GM12878 (cell line): ENCODE data around the gene LRRFIP2. TPM values are rescaled to one million over a fixed set of nuclear protein-coding genes. Genes with fewer than 3 reads are reported as not detected.

Source experiments
- ATAC-seq: fragments of 200-7000 bp; cut with Tn5 transposase; 3 replicates; pipeline ENCODE4 v1.9.1; 2020; ENCODE audit warnings: mild to moderate bottlenecking, moderate library complexity
- BruUV-seq: library from RNA; stranded (reverse); fragments of 400-500 nt; replicated peaks from 2 replicates; lab custom pipeline; 2021; lab: Mats Ljungman, UMichigan
- CTCF ChIA-PET: fragments of 300-600 bp; sonication (Branson Sonifier 250); formaldehyde crosslinking; extraction: SDS; loops from one replicate; lab custom pipeline; 2021; ENCODE audit warnings: inconsistent platforms; lab: Yijun Ruan, JAX
- POLR2A ChIA-PET: fragments of 350-600 bp; formaldehyde crosslinking; extraction: SDS; loops from one replicate; lab custom pipeline; 2021; ENCODE audit warnings: inconsistent platforms; lab: Charles Lee
- RAD21 ChIA-PET: fragments of 300-600 bp; sonication (Branson Sonifier 250); formaldehyde crosslinking; loops from one replicate; lab custom pipeline; 2023; ENCODE audit warnings: antibody characterized with exemption; ENCODE audit not compliant: unreplicated experiment; lab: Charles Lee
- SMC1A ChIA-PET: fragments of 300-600 bp; sonication (Branson Sonifier 250); formaldehyde crosslinking; loops from one replicate; lab custom pipeline; 2023; ENCODE audit not compliant: unreplicated experiment, uncharacterized antibody; lab: Charles Lee
- DNase-seq: peaks from one replicate; pipeline ENCODE4 v3.0.0-alpha.2; 2011; ENCODE audit warnings: low read depth, low spot score
- FAIRE-seq: peaks from 3 replicates; lab custom pipeline; 2011; peaks lifted over from hg19 to GRCh38; lab: Jason Lieb, UNC
- H2AFZ ChIP-seq: 2 replicates; pipeline ENCODE4 v1.6.0; 2011; ENCODE audit warnings: low read depth, low read length, control low read depth; ENCODE audit not compliant: control insufficient read depth
- H3K27ac ChIP-seq: 2 replicates; pipeline ENCODE4 v1.5.1; 2011; ENCODE audit warnings: control low read depth; ENCODE audit not compliant: control insufficient read depth, insufficient read depth
- H3K27me3 ChIP-seq, 2 experiments: replicated peaks in 1 of 2; 2 replicates each; pipeline versions ENCODE4 v1.6.0 to v1.6.1; 2011; ENCODE audit warnings: low read length in 1 of 2; ENCODE audit not compliant: control insufficient read depth in 2 of 2, insufficient read depth in 2 of 2
- H3K36me3 ChIP-seq, 2 experiments: 2 replicates each; pipeline ENCODE4 v1.5.1; 2011; ENCODE audit warnings: low read length in 1 of 2; ENCODE audit not compliant: control insufficient read depth in 2 of 2, insufficient read depth in 2 of 2
- H3K4me1 ChIP-seq: 2 replicates; pipeline ENCODE4 v1.6.1; 2011; ENCODE audit warnings: mild to moderate bottlenecking, low read length, moderate library complexity, mixed read lengths; ENCODE audit not compliant: control insufficient read depth, insufficient read depth
- H3K4me2 ChIP-seq: 2 replicates; pipeline ENCODE4 v1.6.0; 2011; ENCODE audit warnings: control low read depth; ENCODE audit not compliant: control insufficient read depth, insufficient read depth
- H3K4me3 ChIP-seq: fragments of 200-600 bp; sonication (generic); 2 replicates; pipeline ENCODE4 v1.5.1; 2016
- H3K79me2 ChIP-seq: 2 replicates; pipeline ENCODE4 v1.6.0; 2011; ENCODE audit warnings: low read length; ENCODE audit not compliant: control insufficient read depth, insufficient read depth
- H3K9ac ChIP-seq: 2 replicates; pipeline ENCODE4 v1.8.0; 2011; ENCODE audit warnings: low read length, control low read depth, mixed read lengths; ENCODE audit not compliant: control insufficient read depth, insufficient read depth
- H3K9me3 ChIP-seq: replicated peaks from 3 replicates; pipeline ENCODE4 v1.5.1; 2011; ENCODE audit warnings: mild to moderate bottlenecking, low read length; ENCODE audit not compliant: control insufficient read depth, insufficient read depth
- H4K20me1 ChIP-seq: 2 replicates; pipeline ENCODE4 v1.6.0; 2011; ENCODE audit not compliant: control insufficient read depth, insufficient read depth
- BHLHE40 ChIP-seq, 2 experiments: fragments of 450-650 bp in 1 of 2; IDR thresholded peaks; 2 replicates each; pipeline ENCODE4 v1.6.1; 2011 to 2017; ENCODE audit warnings: low read depth in 2 of 2, borderline replicate concordance in 1 of 2, improper control_type of control experiment in 1 of 2, low read length in 1 of 2, mild to moderate bottlenecking in 1 of 2
- CREM ChIP-seq: IDR thresholded peaks from 2 replicates; pipeline ENCODE4 v1.6.1; 2014; ENCODE audit warnings: antibody characterized with exemption, low read depth
- CUX1 ChIP-seq: IDR thresholded peaks from 2 replicates; pipeline ENCODE4 v1.6.1; 2012; ENCODE audit warnings: improper control_type of control experiment, low read depth, low read length; ENCODE audit not compliant: insufficient replicate concordance
- ETV6 ChIP-seq, 2 experiments: fragments of 450-650 bp in 1 of 2; IDR thresholded peaks in 1 of 2; conservative IDR thresholded peaks in 1 of 2; 2 replicates each; pipeline ENCODE4 v1.6.1; 2014; ENCODE audit warnings: antibody characterized with exemption in 1 of 2, borderline replicate concordance in 1 of 2, low read depth in 1 of 2, mild to moderate bottlenecking in 1 of 2, moderate library complexity in 1 of 2
- GATAD2B ChIP-seq: fragments of 450-650 bp; conservative IDR thresholded peaks from 2 replicates; pipeline ENCODE4 v1.6.1; 2017; ENCODE audit warnings: low read depth, mild to moderate bottlenecking, moderate library complexity
- HDAC2 ChIP-seq: fragments of 200-600 bp; sonication (generic); IDR thresholded peaks from 2 replicates; pipeline ENCODE4 v1.6.1; 2017
- HDGF ChIP-seq: fragments of 450-650 bp; IDR thresholded peaks from 2 replicates; pipeline ENCODE4 v1.6.1; 2016; ENCODE audit warnings: antibody characterized with exemption
- IRF4 ChIP-seq: IDR thresholded peaks from 2 replicates; pipeline ENCODE4 v1.6.1; 2011; ENCODE audit warnings: low read depth, low read length
- MYC ChIP-seq: IDR thresholded peaks from 2 replicates; pipeline ENCODE4 v1.6.1; 2011; ENCODE audit warnings: mild to moderate bottlenecking, low read length, moderate library complexity, inconsistent platforms; ENCODE audit not compliant: insufficient read depth, insufficient replicate concordance, insufficient read length, severe bottlenecking
- REST ChIP-seq: IDR thresholded peaks from 2 replicates; pipeline ENCODE4 v1.6.1; 2012; ENCODE audit warnings: mild to moderate bottlenecking, low read depth, low read length
- STAT3 ChIP-seq: IDR thresholded peaks from 2 replicates; pipeline ENCODE4 v1.6.1; 2011; ENCODE audit warnings: low read depth, low read length, improper control_type of control experiment
- SUZ12 ChIP-seq: fragments of 200-600 bp; sonication (generic); IDR thresholded peaks from one replicate; pipeline ENCODE4 v1.6.1; 2018; ENCODE audit warnings: antibody characterized with exemption, mild to moderate bottlenecking; ENCODE audit not compliant: unreplicated experiment
- ZNF24 ChIP-seq: fragments of 450-650 bp; IDR thresholded peaks from 2 replicates; pipeline ENCODE4 v1.6.1; 2017; ENCODE audit warnings: antibody characterized with exemption, mild to moderate bottlenecking
- ZZZ3 ChIP-seq: IDR thresholded peaks from 2 replicates; pipeline ENCODE4 v1.6.1; 2011; ENCODE audit warnings: low read depth; ENCODE audit not compliant: control insufficient read depth, insufficient read length
- WGBS: methylation state at CpG from one replicate; pipeline ENCODE4 v1.1.6; 2016; ENCODE audit warnings: low lambda C conversion rate; ENCODE audit not compliant: insufficient replicate concordance, insufficient coverage; ENCODE audit errors: missing lambda C conversion rate; 5-methylcytosine and 5-hydroxymethylcytosine counted together
- in situ Hi-C: fragments of 300-500 bp; cut with MboI; formaldehyde crosslinking; loops from 9 replicates; pipeline ENCODE4 v1.14.3; 2018; ENCODE audit warnings: mixed read lengths
- intact Hi-C: fragments of 100-400 bp; cut with micrococcal nuclease; formaldehyde crosslinking; loops from one replicate; pipeline ENCODE4 v1.14.2; 2022; ENCODE audit not compliant: unreplicated experiment
- polyA plus RNA-seq, 11 experiments: library from polyadenylated mRNA; depleted of rRNA in 4 of 11; unstranded in 6 of 11; stranded (reverse) in 5 of 11; fragments of >200 nt; fragmentation: Nextera tagmentation in 4 of 11; fragmentation: Illumina TruSeq in 1 of 11; extraction: Ambion mirVana in 4 of 11; extraction: Trizol in 1 of 11; gene quantifications; 1 replicate in 1 of 11; 2 replicates in 10 of 11; pipeline versions ENCODE4 v1.2.1 to v1.2.3, GENCODE V29; 2011 to 2016; ENCODE audit warnings: inconsistent platforms in 2 of 11, missing spikeins in 2 of 11, low read depth in 1 of 11
- total RNA-seq, 4 experiments: library from RNA; depleted of rRNA in 3 of 4; stranded (reverse); fragments of >200 nt in 3 of 4; fragmentation: Illumina TruSeq in 1 of 4; extraction: Trizol in 1 of 4; gene quantifications; 2 replicates each; pipeline versions ENCODE4 v1.2.1 to v1.2.3, GENCODE V29; 2013 to 2021

The LRRFIP2 gene
- total and polyA plus RNA-seq, 10 of the 15 experiments (the other 5 are each of a cell fraction or from before 2014, with no cell fraction given): 9.7 to 46.9 (median 38.1) TPM

DNA sequence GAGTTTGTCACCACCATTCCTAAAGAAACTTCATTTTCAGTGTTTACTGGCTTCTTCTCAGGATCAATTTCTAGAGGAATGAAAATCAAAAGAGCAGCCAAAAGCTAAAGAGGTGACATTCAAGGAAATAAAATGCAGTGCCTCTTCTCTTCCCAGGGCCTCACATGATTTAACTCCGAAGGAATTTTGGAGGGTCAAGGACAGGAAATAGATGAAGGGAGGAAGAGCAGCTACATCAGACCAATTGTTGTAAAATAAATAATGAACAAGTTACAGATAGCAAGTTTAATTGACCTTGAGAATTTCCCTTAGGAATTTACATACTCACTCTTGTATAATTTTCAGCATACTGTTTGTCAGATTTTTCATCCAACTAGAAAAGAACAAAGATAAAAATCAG is 78.1 kb downstream of the LRRFIP2 start:
- no peak overlapping the region for H3K4me3 ChIP-seq
- ATAC-seq (no peak), FAIRE-seq (no peak), DNase-seq (no peak)
- RAD21 ChIA-PET: no interaction called here
- no peaks in the 10 kb centered on the region for H4K20me1 ChIP-seq
- BruUV-seq: no TSS peak
- H3K4me1 ChIP-seq: no peaks in the 10 kb centered on the region
- SMC1A ChIA-PET: interaction anchor here (0.6 to 2.5 kb wide), 4 partner anchors 11 to 130 kb away, joined by 3 to 6 read pairs (median 4); no protein-coding TSS in a partner anchor
- no peak overlapping the region for H3K4me2 ChIP-seq
- H3K9me3 ChIP-seq: no peaks in the 10 kb centered on the region
- 100% methylated on average over 1 of the region's 1 CpG for WGBS
- CTCF ChIA-PET: no interaction called here
- no peaks in the 10 kb centered on the region for H3K27me3 ChIP-seq
- in situ Hi-C loops: no loop called here
- intact Hi-C loops: no loop called here
- no peak overlapping the region for H3K9ac ChIP-seq
- no peak overlapping the region for H2AFZ ChIP-seq
- H3K36me3 ChIP-seq: no peaks in the 10 kb centered on the region
- POLR2A ChIA-PET: no interaction called here
- H3K79me2 ChIP-seq: no peaks in the 10 kb centered on the region
- H3K27ac ChIP-seq: no peak overlapping the region
- TF ChIP-seq MYC (no peak), BHLHE40 (IDR thresholded peaks at IDR 0.05; ENCODE audit: borderline replicate concordance in 1 of 2, low read depth in 2 of 2, low read length in 1 of 2) (no peak), GATAD2B (no peak), CREM (no peak), IRF4 (no peak), REST (no peak), ZZZ3 (no peak), ZNF24 (no peak), HDGF (no peak), ETV6 (conservative IDR thresholded peaks at IDR 0.05 in 1 of 2, IDR thresholded peaks at IDR 0.05 in 1 of 2; ENCODE audit: borderline replicate concordance in 1 of 2, low read depth in 1 of 2) (no peak), STAT3 (no peak), HDAC2 (no peak), SUZ12 (no peak), CUX1 (no peak)
